Measurements from ENCODE around the gene GALNT14. TPM values are rescaled to one million over a fixed set of nuclear protein-coding genes. Genes with fewer than 3 reads are reported as not detected.
"Not testable (repeated sequence)": the region's sequence is repeated elsewhere in the genome, so short reads cannot be mapped to it uniquely, and the experiment has no call there.

Gene GALNT14
- total RNA-seq, 1 experiment from 2014 or later = not detected

GRCh38 chr2:30936977-30937376 is 201.3 kb downstream of the GALNT14 start:
- no peak for DNase-seq (ENCODE audit: low spot score)
- in situ Hi-C loops (cut with HindIII; ENCODE audit: low sequenced_read_pairs) = no loop called here

- in situ Hi-C loops (cut with HindIII; ENCODE audit: low sequenced_read_pairs) = no loop called here
- no peak for DNase-seq (ENCODE audit: low spot score)
Measured at GRCh38 chr2:30935795-30936194, 202.4 kb downstream of the GALNT14 start.

GRCh38 chr2:30934066-30934465 is 204.2 kb downstream of the GALNT14 start:
- DNase-seq (ENCODE audit: low spot score) = no peak
- in situ Hi-C loops (cut with HindIII; ENCODE audit: low sequenced_read_pairs) = no loop called here

GRCh38 chr2:30933496-30933895 is 204.7 kb downstream of the GALNT14 start:
- in situ Hi-C loops (cut with HindIII; ENCODE audit: low sequenced_read_pairs) = no loop called here

GRCh38 chr2:30932870-30933269 is 205.4 kb downstream of the GALNT14 start:
- DNase-seq (ENCODE audit: low spot score) = no peak
- in situ Hi-C loops (cut with HindIII; ENCODE audit: low sequenced_read_pairs) = no loop called here

More at GRCh38 chr2:30933496-30933895, 204.7 kb downstream of the GALNT14 start:
- no peak for DNase-seq (ENCODE audit: low spot score)

GRCh38 chr2:30931841-30932407 is 206.3 kb downstream of the GALNT14 start:
- DNase-seq (ENCODE audit: low spot score) = no peak
- in situ Hi-C loops (cut with HindIII; ENCODE audit: low sequenced_read_pairs) = no loop called here

- peak; percentile 29 for DNase-seq (ENCODE audit: low spot score)
- in situ Hi-C loops (cut with HindIII; ENCODE audit: low sequenced_read_pairs) = no loop called here
Measured at GRCh38 chr2:30930716-30931115, 207.5 kb downstream of the GALNT14 start.

- DNase-seq (ENCODE audit: low spot score) = peak; percentile 63
- in situ Hi-C loops (cut with HindIII; ENCODE audit: low sequenced_read_pairs) = no loop called here
Measured at GRCh38 chr2:30927465-30928075, 210.7 kb downstream of the GALNT14 start.

- no peak for DNase-seq (ENCODE audit: low spot score)
- in situ Hi-C loops (cut with HindIII; ENCODE audit: low sequenced_read_pairs) = no loop called here
Measured at GRCh38 chr2:30926606-30927005, 211.6 kb downstream of the GALNT14 start.

- in situ Hi-C loops (cut with HindIII; ENCODE audit: low sequenced_read_pairs) = no loop called here
- no peak for DNase-seq (ENCODE audit: low spot score)
Measured at GRCh38 chr2:30923623-30924022, 214.6 kb downstream of the GALNT14 start.

GRCh38 chr2:30920511-30920910 is 217.7 kb downstream of the GALNT14 start:
- no peak for DNase-seq (ENCODE audit: low spot score)
- in situ Hi-C loops (cut with HindIII; ENCODE audit: low sequenced_read_pairs) = no loop called here

- in situ Hi-C loops (cut with HindIII; ENCODE audit: low sequenced_read_pairs) = no loop called here
- DNase-seq (ENCODE audit: low spot score) = peak; percentile 8
Measured at GRCh38 chr2:30915486-30915885, 222.8 kb downstream of the GALNT14 start.

GRCh38 chr2:30914456-30914855 is 223.8 kb downstream of the GALNT14 start:
- in situ Hi-C loops (cut with HindIII; ENCODE audit: low sequenced_read_pairs) = no loop called here
- DNase-seq (ENCODE audit: low spot score) = no peak

- DNase-seq (ENCODE audit: low spot score) = no peak
- in situ Hi-C loops (cut with HindIII; ENCODE audit: low sequenced_read_pairs) = no loop called here
Measured at GRCh38 chr2:30912056-30912455, 226.2 kb downstream of the GALNT14 start.

GRCh38 chr2:30911327-30911726 is 226.9 kb downstream of the GALNT14 start:
- in situ Hi-C loops (cut with HindIII; ENCODE audit: low sequenced_read_pairs) = no loop called here
- DNase-seq (ENCODE audit: low spot score) = no peak

GRCh38 chr2:30910686-30911085 is 227.6 kb downstream of the GALNT14 start:
- in situ Hi-C loops (cut with HindIII; ENCODE audit: low sequenced_read_pairs) = no loop called here
- no peak for DNase-seq (ENCODE audit: low spot score)

- in situ Hi-C loops (cut with HindIII; ENCODE audit: low sequenced_read_pairs); DNase-seq (ENCODE audit: low spot score): not testable (repeated sequence)
Measured at GRCh38 chr2:30904437-30904836, 233.8 kb downstream of the GALNT14 start.

- in situ Hi-C loops (cut with HindIII; ENCODE audit: low sequenced_read_pairs) = no loop called here
- DNase-seq (ENCODE audit: low spot score) = no peak
Measured at GRCh38 chr2:30903326-30903725, 234.9 kb downstream of the GALNT14 start.

- in situ Hi-C loops (cut with HindIII; ENCODE audit: low sequenced_read_pairs) = no loop called here
- DNase-seq (ENCODE audit: low spot score) = no peak
Measured at GRCh38 chr2:30900381-30900780, 237.9 kb downstream of the GALNT14 start.

GRCh38 chr2:30899516-30900054 is 238.7 kb downstream of the GALNT14 start:
- in situ Hi-C loops (cut with HindIII; ENCODE audit: low sequenced_read_pairs) = no loop called here
- DNase-seq (ENCODE audit: low spot score) = no peak

GRCh38 chr2:30897539-30897938 is 240.7 kb downstream of the GALNT14 start:
- no peak for DNase-seq (ENCODE audit: low spot score)

More at GRCh38 chr2:30897539-30897938, 240.7 kb downstream of the GALNT14 start:
- in situ Hi-C loops (cut with HindIII; ENCODE audit: low sequenced_read_pairs) = no loop called here
